HepG2 (cell line): ENCODE measurements around the gene ULK4. TPM values are rescaled to one million over a fixed set of nuclear protein-coding genes. Genes with fewer than 3 reads are reported as not detected.

Source experiments
- AFF4 ChIP-seq: sonication (generic); formaldehyde crosslinking; IDR thresholded peaks from 2 replicates; pipeline ENCODE4 v1.4.0; 2020; ENCODE audit warnings: missing genetic modification reagents
- HMGXB3 ChIP-seq: sonication (generic); formaldehyde crosslinking; IDR thresholded peaks from 2 replicates; pipeline ENCODE4 v1.4.0; 2020; ENCODE audit warnings: missing genetic modification reagents, borderline replicate concordance
- NRL ChIP-seq: sonication (generic); formaldehyde crosslinking; IDR thresholded peaks from 2 replicates; pipeline ENCODE4 v1.5.0; 2020; ENCODE audit warnings: missing genetic modification reagents, mild to moderate bottlenecking, moderate library complexity, borderline replicate concordance
- PAWR ChIP-seq: sonication (generic); formaldehyde crosslinking; IDR thresholded peaks from 2 replicates; pipeline ENCODE4 v1.4.0; 2020; ENCODE audit warnings: missing genetic modification reagents, mild to moderate bottlenecking, borderline replicate concordance
- SP4 ChIP-seq: sonication (generic); formaldehyde crosslinking; IDR thresholded peaks from 2 replicates; pipeline ENCODE4 v1.8.1; 2023; ENCODE audit warnings: mild to moderate bottlenecking, missing genetic modification reagents
- YEATS2 ChIP-seq: sonication (generic); formaldehyde crosslinking; IDR thresholded peaks from 2 replicates; pipeline ENCODE4 v1.4.0; 2020; ENCODE audit warnings: missing genetic modification reagents, borderline replicate concordance
- ZFP36L1 ChIP-seq: sonication (generic); formaldehyde crosslinking; IDR thresholded peaks from 2 replicates; pipeline ENCODE4 v1.8.0; 2022; ENCODE audit warnings: mild to moderate bottlenecking, missing genetic modification reagents, moderate library complexity
- ZFY ChIP-seq: sonication (generic); formaldehyde crosslinking; IDR thresholded peaks from 2 replicates; pipeline ENCODE4 v1.4.0; 2020; ENCODE audit warnings: missing genetic modification reagents
- ZGPAT ChIP-seq: IDR thresholded peaks from 2 replicates; pipeline ENCODE4 v1.6.1; 2016; ENCODE audit warnings: mild to moderate bottlenecking
- ZMYM4 ChIP-seq: sonication (generic); formaldehyde crosslinking; IDR thresholded peaks from 2 replicates; pipeline ENCODE4 v1.8.1; 2023; ENCODE audit warnings: mild to moderate bottlenecking, missing genetic modification reagents
- ZNF317 ChIP-seq: sonication (generic); formaldehyde crosslinking; IDR thresholded peaks from 2 replicates; pipeline ENCODE4 v1.5.0; 2020; ENCODE audit warnings: mild to moderate bottlenecking, missing genetic modification reagents
- ZNF335 ChIP-seq: sonication (generic); formaldehyde crosslinking; IDR thresholded peaks from 2 replicates; pipeline ENCODE4 v1.4.0; 2020; ENCODE audit warnings: missing genetic modification reagents
- ZNF644 ChIP-seq: IDR thresholded peaks from 2 replicates; pipeline ENCODE4 v1.6.1; 2016; ENCODE audit warnings: low read depth
- ZNF850 ChIP-seq: sonication (generic); formaldehyde crosslinking; conservative IDR thresholded peaks from 2 replicates; pipeline ENCODE4 v1.9.0; 2021; ENCODE audit warnings: mild to moderate bottlenecking, missing genetic modification reagents
- ZXDC ChIP-seq: sonication (generic); formaldehyde crosslinking; IDR thresholded peaks from 2 replicates; pipeline ENCODE4 v1.5.0; 2020; ENCODE audit warnings: mild to moderate bottlenecking, missing genetic modification reagents
- polyA plus RNA-seq, 8 experiments: library from polyadenylated mRNA; depleted of rRNA in 3 of 8; stranded (reverse) in 7 of 8; unstranded in 1 of 8; fragments of >200 nt; fragmentation: Illumina TruSeq in 4 of 8; extraction: Trizol in 4 of 8; gene quantifications; 2 replicates each; pipeline versions ENCODE4 v1.2.1 to v1.2.3, GENCODE V29; 2011 to 2016; ENCODE audit warnings: low read depth in 4 of 8, missing spikeins in 1 of 8, mixed read lengths in 1 of 8; ENCODE audit not compliant: insufficient read depth in 1 of 8
- total RNA-seq, 5 experiments: library from RNA; depleted of rRNA; stranded (reverse); fragments of >200 nt; fragmentation: Illumina TruSeq; extraction: Trizol; gene quantifications; 2 replicates each; pipeline ENCODE4 v1.2.3, GENCODE V29; 2016; ENCODE audit warnings: low read depth in 1 of 5

Gene ULK4
- total and polyA plus RNA-seq, 2 of the 13 experiments (the other 11 are each of a cell fraction or from before 2014, with no cell fraction given): 6.7 to 11.8 TPM

- TF ChIP-seq HMGXB3 (CRISPR knock-in tag) (peak; percentile 97), NRL (peak; percentile 88), ZNF335 (CRISPR knock-in tag) (peak; percentile 19; the same call in 1 of the 2 replicates), PAWR (CRISPR knock-in tag) (no peak), ZFY (CRISPR knock-in tag) (peak; percentile 58; the same call in 1 of the 2 replicates), ZFP36L1 (peak; percentile 66; the same call in 1 of the 2 replicates), SP4 (CRISPR knock-in tag) (peak; percentile 83), ZNF317 (CRISPR knock-in tag) (0 out of 2 replicates have a peak, but pooled peaks have one; percentile 26), ZNF850 (no peak), ZGPAT (peak; percentile 92), ZMYM4 (CRISPR knock-in tag) (peak; percentile 97), ZXDC (CRISPR knock-in tag) (no peak; the same call in 1 of the 2 replicates), AFF4 (no peak), YEATS2 (CRISPR knock-in tag) (peak; percentile 86; the same call in 1 of the 2 replicates), ZNF644 (CRISPR knock-in tag) (0 out of 2 replicates have a peak, but pooled peaks have one; percentile 12)
Observed at GRCh38 chr3:41961751-41962679, at the start of gene ULK4 (continued).
